GM12872 (cell line): ENCODE data around the gene TMEM271.

ENCODE experiments used
- CTCF ChIP-seq: IDR thresholded peaks from 3 replicates; pipeline ENCODE4 v1.5.1; 2011; ENCODE audit warnings: low read depth, mild to moderate bottlenecking, low read length, moderate library complexity; ENCODE audit not compliant: insufficient read depth

The TMEM271 gene, protein sequence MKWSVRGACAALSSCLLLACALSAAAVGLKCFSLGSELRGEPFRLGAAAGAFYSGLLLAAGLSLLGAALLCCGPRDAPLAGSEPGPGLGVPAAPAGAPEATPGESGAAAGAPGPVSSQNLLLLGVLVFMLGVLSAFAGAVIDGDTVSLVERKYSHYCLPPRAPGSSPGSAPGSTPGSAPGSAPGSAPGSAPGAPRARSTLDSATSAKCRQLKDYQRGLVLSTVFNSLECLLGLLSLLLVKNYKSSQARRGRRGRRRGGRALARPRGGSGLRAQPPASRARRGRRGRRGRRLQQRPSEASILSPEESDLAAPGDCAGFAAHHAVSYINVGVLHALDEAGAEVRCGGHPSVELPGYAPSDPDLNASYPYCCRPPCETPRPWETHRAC

GRCh38 chr4:576245-576821 is at the start of gene TMEM271:
Gene TMEM271, minus strand, starts transcription at chr4:576295. Its CDS starts 233 bp downstream, at chr4:576062.
- no peak for TF ChIP-seq CTCF

GRCh38 chr4:625631-626161 is 49.6 kb upstream of the TMEM271 start:
- TF ChIP-seq CTCF: no peak

- TF ChIP-seq CTCF: no peak
Observed at GRCh38 chr4:624705-625590, 48.9 kb upstream of the TMEM271 start, which contains the start of gene PDE6B. Gene PDE6B, plus strand, starts transcription at chr4:625573. Its CDS starts 54 bp downstream, at chr4:625627.

DNA sequence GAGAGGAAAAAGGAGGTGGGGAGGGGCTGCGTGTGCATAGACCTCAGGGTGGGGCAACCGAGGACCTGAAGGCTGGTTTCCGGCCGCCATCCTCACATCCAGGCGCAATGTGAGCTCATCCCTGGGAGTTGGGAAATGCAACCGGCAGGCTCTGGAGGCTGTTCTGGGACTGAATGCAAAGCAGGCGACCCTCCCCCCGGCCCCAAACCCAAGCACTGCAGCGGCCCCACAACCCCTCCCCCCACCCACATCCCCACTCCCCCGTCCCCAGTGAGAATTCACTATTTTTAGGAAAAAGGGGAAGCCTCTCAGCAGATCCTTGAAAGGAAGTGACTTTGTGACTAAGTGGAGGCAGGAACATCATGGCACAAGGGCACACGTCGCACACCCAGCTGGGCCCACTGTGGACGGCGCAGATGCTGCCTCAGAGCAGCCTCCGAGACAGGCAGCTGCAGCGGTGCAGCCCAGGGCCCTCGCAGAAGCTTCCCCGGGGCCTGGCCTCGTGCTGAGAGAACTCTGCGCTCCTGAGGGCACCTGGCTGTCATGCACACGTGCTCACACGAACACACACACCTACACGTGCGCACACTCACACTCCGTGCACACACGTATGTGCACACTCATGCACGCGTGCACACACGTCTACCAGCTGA is 47.9 kb upstream of the TMEM271 start:
- TF ChIP-seq CTCF: no peak

- no peak for TF ChIP-seq CTCF
Observed at GRCh38 chr4:622996-623913, 47.2 kb upstream of the TMEM271 start.
